GM18520 (cell line): ENCODE results near the gene NUDT3.
"Not testable (repeated sequence)": the region's sequence is repeated elsewhere in the genome, so short reads cannot be mapped to it uniquely, and the experiment has no call there.

Experiments used
- ATAC-seq: cut with Tn5 transposase; IDR thresholded peaks from one replicate; pipeline ENCODE4 v1.9.1; 2021; ENCODE audit not compliant: unreplicated experiment

NUDT3 gene

DNA sequence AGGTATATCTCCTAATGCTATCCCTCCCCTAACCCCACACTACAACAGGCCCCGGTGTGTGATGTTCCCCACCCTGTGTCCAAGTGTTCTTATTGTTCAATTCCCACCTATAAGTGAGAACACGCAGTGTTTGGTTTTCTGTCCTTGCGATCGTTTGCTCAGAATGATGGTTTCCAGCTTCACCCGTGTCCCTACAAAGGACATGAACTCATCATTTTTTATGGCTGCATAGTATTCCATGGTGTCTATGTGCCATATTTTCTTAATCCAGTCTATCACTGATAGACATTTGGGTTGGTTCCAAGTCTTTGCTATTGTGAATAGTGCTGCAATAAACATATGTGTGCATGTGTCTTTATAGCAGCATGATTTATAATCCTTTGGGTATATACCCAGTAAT lies 20.6 kb downstream of the NUDT3 start:
- ATAC-seq: not testable (repeated sequence)

DNA sequence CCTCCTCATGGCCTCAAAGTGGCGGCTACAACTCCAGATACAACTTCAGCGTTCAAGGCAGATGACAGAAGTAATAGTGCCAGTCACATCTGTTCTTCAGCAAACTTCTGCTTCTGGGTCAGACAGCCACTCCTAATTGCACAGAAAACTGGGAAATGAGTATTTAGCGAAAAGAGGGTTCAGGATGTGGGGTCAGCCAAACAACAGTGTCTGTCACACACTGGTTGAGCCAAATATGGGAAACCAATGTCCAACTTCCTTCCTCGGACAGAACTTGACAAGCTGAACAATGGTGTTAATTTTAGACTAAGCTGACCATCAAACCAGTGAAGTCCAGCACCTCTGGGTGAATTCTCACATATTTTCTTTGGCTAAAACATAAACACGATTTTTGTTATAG lies 22.1 kb downstream of the NUDT3 start:
- ATAC-seq: no peak

DNA sequence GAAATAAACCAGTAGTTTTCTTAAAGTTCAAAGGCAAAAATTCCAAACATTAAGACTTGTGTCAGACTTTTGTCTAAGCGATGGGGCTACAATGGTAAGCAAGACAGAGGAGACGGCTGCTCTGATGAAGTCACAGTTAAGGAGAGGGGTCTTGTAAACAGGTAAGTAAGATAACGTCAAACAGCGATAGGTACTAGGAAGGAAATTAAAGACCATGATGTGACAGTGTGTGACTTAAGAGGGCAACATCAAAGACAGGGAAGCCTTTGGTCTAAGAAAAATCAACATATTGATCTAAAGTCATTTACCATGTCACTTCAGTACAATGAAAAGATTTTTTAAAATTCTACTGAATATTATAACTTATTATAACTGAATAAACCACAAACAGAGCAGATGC lies 23.1 kb downstream of the NUDT3 start:
- ATAC-seq: no peak

DNA sequence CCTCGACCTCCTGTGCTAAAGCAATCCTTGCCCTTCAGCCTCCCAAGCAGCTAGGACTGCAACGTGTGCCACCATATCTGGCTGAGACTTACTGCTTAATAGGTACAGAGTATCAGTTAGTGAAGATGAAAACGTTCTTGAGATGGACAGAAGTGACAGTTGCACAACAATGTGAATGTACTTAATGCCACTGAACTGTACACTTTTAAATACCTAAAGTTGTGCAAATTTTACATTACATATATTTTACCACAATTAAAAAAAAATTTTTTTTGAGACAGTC lies 25.9 kb downstream of the NUDT3 start:
- no peak for ATAC-seq

DNA sequence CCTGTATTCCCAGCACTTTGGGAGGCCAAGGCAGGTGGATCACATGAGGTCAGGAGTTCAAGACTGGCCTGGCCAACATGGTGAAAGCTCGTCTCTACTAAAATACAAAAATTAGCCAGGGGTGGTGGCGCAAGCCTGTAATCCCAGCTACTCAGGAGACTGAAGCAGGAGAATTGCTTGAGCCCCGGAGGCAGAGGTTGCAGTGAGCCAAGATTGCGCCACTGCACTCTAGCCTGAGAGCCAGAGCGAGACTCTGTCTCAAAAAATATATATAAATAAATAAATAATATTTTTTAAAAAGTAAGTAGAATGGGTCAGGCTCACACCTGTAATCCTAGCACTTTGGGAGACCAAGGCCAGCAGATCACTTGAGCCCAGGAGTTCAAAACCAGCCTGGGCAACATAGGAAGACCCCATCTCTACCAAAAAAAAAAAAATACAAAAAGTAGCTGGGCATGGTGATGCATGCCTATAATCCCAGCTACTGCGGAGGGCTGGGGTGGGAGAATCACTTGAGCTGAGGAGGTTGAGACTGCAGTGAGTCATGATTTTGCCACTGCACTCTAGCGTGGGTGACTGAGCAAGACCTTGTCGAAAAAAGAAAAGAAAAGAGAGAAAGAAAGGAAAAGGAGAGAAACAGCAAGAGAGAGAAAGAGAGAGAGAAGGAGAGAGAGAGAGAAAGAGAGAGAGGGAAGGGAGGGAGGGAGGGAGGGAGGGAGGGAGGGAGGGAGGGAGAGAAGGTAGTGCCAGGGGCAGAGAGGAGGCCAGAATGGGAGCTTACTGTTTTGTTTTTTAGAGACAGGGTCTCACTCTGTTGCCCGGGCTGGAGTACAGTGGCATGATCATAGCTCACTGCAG lies 26.5 kb downstream of the NUDT3 start:
- ATAC-seq: not testable (repeated sequence)

DNA sequence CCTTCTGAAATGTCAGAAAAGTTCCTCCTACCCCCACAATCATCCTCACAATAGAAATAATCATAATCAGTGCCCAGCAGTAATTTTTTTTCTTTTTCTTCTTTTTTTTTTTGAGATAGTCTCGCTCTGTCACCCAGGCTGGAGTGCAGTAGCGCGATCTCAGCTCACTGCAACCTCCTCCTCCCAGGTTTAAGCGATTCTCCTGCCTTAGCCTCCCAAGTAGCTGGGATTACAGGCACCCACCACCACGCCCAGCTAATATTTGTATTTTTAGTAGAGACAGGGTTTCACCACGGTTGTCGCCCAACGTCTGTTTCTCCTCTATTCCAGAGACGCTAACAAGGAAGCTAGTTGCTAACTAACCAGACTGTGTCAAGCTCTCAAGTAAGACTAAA lies 28.8 kb downstream of the NUDT3 start:
- ATAC-seq: not testable (repeated sequence)

DNA sequence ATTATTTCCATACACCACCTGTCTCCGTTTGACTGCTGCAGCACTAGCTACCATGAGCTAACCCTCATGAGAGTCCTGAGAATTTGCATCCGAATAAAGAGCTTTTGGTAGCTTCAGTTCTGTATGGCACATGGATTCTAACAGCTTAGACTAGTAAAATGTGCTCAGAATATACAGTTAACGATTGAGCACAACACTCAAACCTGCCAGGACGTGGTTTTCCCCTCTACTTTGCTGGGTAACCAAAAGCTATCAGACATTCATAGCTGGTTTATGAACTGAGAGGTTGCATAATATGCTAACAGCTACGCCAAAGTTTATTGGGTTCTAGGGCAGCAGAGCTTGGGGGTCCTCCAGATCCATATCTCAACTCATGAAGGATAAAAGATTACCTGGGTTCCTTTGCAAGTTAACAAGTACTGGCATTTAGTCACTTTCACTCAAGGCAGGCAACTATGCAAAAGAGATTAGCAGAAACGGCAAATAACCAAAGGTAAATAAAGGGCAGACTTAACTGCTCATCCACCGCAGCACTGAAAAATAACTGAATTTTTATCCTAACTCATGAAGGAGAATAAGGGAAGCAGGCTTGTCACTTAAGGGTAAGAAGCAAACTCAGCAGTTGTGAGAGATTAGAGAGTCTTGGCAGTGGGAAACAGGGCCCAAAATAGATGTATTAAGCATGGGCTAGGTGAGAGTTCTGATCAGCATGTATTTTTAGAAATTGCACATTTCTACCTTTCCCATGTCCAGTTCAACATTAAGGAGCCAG lies 29.4 kb downstream of the NUDT3 start:
- ATAC-seq: no peak

DNA sequence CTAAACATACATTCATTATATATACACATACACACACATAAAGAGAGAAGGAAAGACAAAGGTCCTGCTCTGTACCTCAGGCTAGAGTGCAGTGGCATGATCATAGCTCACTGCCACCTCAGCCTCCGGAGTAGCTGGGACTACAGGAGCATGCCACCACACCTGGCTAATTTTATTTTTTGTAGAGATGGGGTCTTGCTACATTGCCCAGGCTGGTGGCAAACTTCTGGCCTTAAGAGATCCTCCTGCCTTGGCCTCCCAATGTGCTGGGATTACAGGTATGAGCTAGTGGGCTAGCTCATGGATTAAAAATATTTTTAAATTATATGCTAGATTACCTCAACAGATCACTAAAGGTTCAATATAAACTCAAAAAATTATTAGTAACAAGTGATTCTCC lies 30.3 kb downstream of the NUDT3 start:
- no peak for ATAC-seq

DNA sequence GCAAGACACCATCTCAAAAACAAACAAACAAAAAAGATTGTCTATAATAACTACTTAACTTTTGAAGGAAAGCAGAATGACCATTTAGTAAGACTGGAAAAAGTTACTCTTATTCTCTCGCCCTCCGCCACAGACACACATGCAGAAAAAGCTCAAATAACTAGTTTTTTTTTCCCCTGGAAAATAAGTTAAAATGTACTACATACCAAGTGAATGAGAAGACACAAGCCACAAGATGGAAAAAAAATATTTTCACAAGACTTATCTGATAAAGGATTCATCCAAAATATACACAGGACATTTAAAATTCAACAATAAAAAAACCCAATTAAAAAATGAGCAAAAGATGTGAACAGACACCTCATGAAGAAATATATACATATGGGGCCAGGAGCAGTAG lies 31.9 kb downstream of the NUDT3 start:
- no peak for ATAC-seq

DNA sequence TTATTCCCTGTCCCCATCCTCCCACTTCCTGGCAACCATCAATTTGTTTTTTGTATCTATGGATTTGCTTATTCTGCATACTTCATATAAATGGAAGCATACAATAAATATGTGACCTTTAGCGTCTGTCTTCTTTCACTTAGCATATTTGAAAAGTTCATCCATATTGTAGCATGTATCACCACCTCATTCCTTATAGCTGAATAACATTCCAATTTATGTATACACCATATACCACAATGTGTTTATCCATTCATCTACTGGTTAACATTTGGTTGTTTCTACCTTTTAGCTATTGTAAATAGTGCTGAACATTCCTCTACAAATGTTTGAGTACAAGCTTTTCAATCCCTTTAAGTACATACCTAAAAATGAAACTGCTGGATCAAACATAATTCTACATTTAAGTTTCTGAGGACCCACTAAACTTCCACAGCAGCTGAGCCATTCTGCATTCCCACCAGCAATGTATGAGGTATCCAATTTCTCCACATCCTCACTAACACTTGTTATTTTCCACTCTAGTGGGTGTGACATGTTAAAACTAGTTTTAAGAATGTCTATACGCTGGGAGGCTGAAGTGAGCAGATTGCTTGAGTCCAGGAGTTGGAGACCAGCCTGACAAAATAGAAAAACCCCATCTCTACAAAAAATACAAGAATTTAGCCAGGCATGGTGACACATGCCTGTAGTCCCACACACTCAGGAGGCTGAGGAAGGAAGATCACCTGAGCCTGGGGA lies 32.9 kb downstream of the NUDT3 start:
- ATAC-seq: no peak

DNA sequence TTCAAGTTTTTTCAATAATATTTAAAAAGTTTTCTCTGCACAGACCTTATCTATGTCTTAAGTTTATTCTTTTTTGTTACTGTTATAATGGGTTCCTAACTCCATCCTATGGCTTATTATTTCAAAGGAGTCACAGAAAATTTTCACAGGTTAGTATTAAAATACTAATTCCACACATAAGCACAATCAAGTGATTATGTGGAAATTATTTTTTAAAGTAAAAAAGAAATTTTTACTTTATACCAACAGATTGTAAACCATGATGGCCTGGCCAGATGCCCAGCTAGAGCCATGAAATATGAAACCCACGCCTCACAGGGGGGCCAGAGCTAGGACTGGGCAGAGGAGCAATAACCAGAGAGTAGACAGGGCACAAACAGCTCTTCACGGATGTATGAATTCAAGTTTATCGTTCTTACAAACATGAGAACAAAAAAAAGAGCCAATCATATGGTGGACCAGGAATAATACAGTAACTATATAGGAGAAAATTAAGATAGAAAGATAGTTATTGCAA lies 34.0 kb downstream of the NUDT3 start:
- no peak for ATAC-seq

DNA sequence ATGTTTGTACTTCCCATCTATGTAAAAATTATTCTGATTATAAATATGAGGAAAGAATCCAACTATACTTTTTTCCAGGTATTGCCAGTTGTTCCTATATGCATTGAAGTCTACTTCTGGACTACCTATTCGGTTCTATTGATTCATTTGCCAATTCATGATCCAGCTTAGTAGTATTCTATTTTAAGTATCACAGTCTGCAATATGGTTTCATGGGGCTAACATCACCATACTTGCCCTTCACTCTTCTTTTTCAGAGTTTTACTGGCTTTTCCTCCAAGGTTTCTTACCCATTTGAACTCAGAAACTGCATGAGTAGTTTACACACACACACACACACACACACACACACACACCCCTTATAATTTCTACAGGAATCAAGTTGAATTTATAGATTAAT lies 34.5 kb downstream of the NUDT3 start:
- no peak for ATAC-seq

DNA sequence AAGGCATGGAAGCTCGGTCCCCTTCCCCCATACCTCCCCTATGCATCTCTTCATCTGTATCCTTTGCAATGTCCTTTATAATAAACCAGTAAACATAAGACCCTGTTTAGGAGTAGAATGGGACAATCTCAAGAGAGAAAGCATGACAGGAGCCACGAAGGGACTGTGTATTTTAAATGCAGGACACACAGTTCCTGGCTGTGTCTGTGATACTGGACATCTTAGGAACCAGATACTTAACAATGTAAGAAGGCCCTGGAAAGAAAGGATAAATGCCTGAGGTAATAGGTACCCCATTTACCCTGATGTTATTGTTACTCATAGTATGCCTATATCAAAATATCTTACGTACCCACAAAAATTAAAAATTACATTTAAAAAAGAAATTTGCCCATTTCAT lies 36.6 kb downstream of the NUDT3 start:
- ATAC-seq: no peak

DNA sequence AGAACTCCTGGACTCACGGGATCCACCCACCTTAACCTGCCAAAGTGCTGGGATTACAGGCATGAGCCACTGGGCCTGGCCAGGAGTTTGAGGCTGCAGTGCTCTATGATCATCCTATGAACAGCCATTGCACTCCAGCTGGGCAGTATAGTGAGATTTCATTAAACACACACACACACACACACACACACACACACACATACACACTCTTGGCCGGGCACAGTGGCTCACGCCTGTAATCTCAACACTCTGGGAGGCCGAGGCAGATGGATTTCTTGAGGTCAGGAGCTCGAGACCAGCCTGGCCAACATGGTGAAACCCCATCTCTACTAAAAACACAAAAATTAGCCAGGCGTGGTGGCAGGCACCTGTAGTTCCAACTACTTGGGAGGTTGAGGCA lies 38.2 kb downstream of the NUDT3 start:
- not testable (repeated sequence) for ATAC-seq

DNA sequence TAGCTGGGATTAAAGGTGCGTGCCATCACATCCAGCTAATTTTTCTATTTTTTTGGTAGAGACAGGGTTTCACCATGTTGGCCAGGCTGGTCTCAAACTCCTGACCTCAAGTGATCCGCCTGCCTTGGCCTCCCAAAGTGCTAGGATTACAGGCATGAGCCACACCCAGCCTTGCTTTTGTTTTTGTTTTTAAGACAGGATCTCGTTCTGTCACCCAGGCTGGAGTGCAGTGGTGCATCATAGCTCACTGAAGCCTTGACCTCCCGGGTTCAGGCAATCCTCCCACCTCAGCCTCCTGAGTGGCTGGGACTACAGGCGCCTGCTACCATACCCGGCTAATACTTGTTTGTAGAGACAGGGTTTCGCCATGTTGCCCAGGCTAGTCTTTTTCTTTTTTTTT lies 38.9 kb downstream of the NUDT3 start:
- ATAC-seq: not testable (repeated sequence)

DNA sequence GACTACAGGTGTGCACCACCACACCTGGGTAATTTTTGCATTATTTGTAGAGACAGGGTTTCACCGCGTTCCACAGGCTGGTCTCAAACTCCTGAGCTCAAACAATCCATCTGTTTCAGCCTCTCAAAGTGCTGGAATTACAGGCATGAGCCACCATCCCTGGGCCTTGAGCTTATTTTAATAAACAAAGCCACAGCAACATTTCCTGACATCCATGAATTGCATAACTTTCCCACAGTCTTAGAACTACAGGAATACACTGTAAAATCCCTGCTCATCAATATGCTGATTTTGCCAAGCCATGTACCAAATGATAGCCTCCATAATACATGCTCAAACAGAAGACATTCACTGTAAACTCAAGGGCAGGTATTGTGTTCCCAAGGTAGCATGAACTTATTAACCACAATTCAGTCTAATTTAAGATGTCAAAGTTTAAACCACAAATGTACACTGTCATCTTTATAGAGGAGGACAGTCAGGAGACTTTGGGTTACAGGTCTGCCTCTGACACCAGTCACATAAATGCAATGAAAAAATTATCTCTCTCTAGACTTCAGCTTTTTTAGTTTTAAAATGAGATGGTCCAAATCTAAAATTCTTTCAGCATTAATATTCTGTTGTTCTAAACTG lies 40.0 kb downstream of the NUDT3 start:
- no peak for ATAC-seq

DNA sequence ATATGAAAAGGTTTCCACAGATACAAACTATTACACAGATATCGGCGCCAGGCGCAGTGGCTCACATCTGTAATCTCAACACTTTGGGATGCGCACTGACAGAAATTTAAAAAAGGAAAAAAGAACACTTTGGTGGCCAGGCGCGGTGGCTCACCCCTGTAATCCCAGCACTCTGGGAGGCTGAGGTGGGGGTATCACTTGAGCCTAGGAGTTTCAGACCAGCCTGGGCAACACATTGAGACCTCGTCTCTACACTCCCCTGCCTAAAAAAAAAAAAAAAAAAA lies 41.6 kb downstream of the NUDT3 start:
- no peak for ATAC-seq

DNA sequence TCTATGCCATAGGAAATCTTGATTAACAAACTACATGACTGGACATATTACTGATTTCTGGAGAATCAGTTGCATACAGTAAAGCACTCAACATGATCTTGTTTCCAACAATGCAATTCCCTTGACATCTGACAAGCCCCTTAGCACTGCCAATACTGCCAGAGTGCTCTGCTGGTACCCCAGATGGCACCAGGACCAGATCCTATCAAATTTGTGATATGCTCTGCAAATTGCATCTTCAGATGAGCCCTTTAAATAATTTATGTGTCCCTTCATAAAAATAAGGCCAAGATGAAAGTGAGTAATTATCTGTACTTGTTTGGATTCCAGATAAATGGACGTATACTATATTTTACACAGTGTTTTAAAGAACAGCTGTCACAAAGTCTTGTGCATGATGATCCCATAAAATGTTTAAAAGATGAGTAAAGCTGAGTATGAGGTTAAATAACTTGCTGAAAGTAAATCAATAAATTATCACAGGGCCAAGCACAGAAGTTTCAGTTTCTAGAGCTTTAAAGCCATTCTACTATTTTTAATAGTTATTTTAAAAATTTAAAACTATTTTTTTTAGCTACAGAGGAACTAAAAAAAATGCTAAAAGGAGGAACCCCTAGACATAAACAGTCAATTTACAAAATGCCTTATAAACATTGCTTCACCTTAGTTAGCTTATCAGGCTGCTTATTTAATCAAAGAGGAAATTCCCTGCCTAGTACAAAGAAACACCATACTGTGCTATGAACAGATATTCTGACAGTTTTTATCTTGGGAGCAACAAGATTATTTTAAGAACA lies 42.1 kb downstream of the NUDT3 start:
- ATAC-seq: no peak

DNA sequence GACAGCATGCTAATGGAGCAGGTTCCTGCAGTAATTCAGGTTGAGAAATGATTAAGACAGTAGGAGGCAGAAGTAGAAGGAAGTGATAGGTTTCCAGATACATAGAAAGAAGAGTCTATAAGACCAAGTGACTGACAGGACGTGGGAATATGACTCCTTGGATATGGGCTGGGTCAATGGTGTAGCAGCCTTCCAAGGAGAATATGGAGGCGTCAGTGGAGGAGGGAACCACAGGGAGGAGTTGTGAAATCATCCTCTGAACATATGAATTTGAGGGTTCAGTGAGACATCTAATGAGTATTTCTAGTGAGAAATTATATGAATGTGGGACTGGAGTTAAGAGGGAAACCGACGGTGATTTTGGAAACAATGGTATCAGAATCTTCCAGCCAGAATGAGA lies 43.3 kb downstream of the NUDT3 start:
- no peak for ATAC-seq

DNA sequence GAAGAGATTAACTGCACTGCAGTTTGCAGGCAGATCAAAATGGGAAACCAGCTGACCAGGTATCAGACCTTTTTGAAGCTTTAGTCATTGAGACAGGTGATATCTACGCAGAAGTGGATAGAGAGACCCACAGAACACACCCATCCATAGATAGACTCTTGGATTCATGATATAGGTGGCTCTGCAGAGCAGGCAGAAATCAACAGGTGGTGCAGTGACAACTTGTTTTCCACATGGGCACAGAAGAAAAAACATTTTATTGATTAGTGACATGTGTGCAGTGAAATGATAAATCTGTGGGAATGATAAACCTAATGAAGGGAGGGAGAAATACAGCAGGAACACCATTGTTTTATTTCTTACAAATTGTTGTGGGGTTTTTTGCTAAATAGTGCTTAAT lies 45.2 kb downstream of the NUDT3 start:
- ATAC-seq: no peak
